Keratinocyte (primary cell): ENCODE measurements around the gene CGGBP1. TPM values are rescaled to one million over a fixed set of nuclear protein-coding genes. Genes with fewer than 3 reads are reported as not detected.

ENCODE experiments used
- DNase-seq: peaks from one replicate; pipeline ENCODE4 v3.0.0-alpha.2; 2011; ENCODE audit warnings: low read depth, missing footprints, low spot score
- FAIRE-seq: peaks from 2 replicates; lab custom pipeline; 2011; peaks lifted over from hg19 to GRCh38; lab: Jason Lieb, UNC
- H2AFZ ChIP-seq: 2 replicates; pipeline ENCODE4 v1.6.0; 2012; ENCODE audit warnings: low read length, control low read depth, inconsistent platforms; ENCODE audit not compliant: control insufficient read depth
- H3K27ac ChIP-seq: 2 replicates; pipeline ENCODE4 v1.5.1; 2011; ENCODE audit warnings: low read length; ENCODE audit not compliant: control insufficient read depth, insufficient read depth
- H3K27me3 ChIP-seq: 3 replicates; pipeline ENCODE4 v1.6.0; 2011; ENCODE audit warnings: low read length; ENCODE audit not compliant: control insufficient read depth, insufficient read depth; ENCODE audit errors: extremely low read depth
- H3K36me3 ChIP-seq, 2 experiments: 2 replicates in 1 of 2; 3 replicates in 1 of 2; pipeline ENCODE4 v1.5.1; 2011; ENCODE audit warnings: low read length in 2 of 2, mild to moderate bottlenecking in 1 of 2; ENCODE audit not compliant: control insufficient read depth in 2 of 2, insufficient read depth in 2 of 2; ENCODE audit errors: extremely low read depth in 1 of 2
- H3K4me1 ChIP-seq: 3 replicates; pipeline ENCODE4 v1.5.1; 2011; ENCODE audit warnings: low read length; ENCODE audit not compliant: control insufficient read depth, insufficient read depth; ENCODE audit errors: extremely low read depth
- H3K4me2 ChIP-seq: 3 replicates; pipeline ENCODE4 v1.6.0; 2011; ENCODE audit warnings: low read depth, low read length; ENCODE audit not compliant: control insufficient read depth, insufficient read depth; ENCODE audit errors: extremely low read depth
- H3K4me3 ChIP-seq, 3 experiments: fragments of 200-600 bp in 1 of 3; sonication (generic) in 1 of 3; 2 replicates in 2 of 3; 3 replicates in 1 of 3; pipeline ENCODE4 v1.5.1; 2011 to 2016; ENCODE audit warnings: low read length in 3 of 3, mild to moderate bottlenecking in 3 of 3, control low read depth in 2 of 3, inconsistent platforms in 1 of 3, low read depth in 1 of 3, mixed read lengths in 1 of 3, mixed run types in 1 of 3, moderate library complexity in 1 of 3; ENCODE audit not compliant: control insufficient read depth in 2 of 3, insufficient read depth in 2 of 3; ENCODE audit errors: extremely low read depth in 1 of 3
- H3K79me2 ChIP-seq: 2 replicates; pipeline ENCODE4 v1.6.0; 2012; ENCODE audit warnings: low read length; ENCODE audit not compliant: control insufficient read depth, insufficient read depth
- H3K9ac ChIP-seq: 3 replicates; pipeline ENCODE4 v1.6.0; 2011; ENCODE audit warnings: low read length; ENCODE audit not compliant: control insufficient read depth, insufficient read depth; ENCODE audit errors: extremely low read depth
- H3K9me1 ChIP-seq: 3 replicates; pipeline ENCODE4 v1.6.0; 2011; ENCODE audit warnings: low read length; ENCODE audit not compliant: control insufficient read depth, insufficient read depth; ENCODE audit errors: extremely low read depth
- H3K9me3 ChIP-seq: 2 replicates; pipeline ENCODE4 v1.5.1; 2012; ENCODE audit warnings: low read depth, low read length; ENCODE audit not compliant: control insufficient read depth
- H4K20me1 ChIP-seq: 3 replicates; pipeline ENCODE4 v1.6.0; 2011; ENCODE audit warnings: low read length; ENCODE audit not compliant: control insufficient read depth, insufficient read depth; ENCODE audit errors: extremely low read depth
- EZH2 ChIP-seq: IDR thresholded peaks from one replicate; pipeline ENCODE4 v1.6.1; 2012; ENCODE audit warnings: inconsistent platforms, mild to moderate bottlenecking, low read length, moderate library complexity
- dilution Hi-C: fragments of 300-500 bp; cut with MboI; formaldehyde crosslinking; loops from one replicate; pipeline ENCODE4 v1.7.0; 2020; ENCODE audit warnings: low sequenced_read_pairs; ENCODE audit not compliant: extremely low pct_ligation_motif_present
- polyA plus RNA-seq, 5 experiments: library from polyadenylated mRNA; depleted of rRNA in 3 of 5; stranded (reverse) in 3 of 5; stranded (forward) in 1 of 5; unstranded in 1 of 5; fragments of >200 nt; gene quantifications; 1 replicate in 1 of 5; 2 replicates in 3 of 5; 3 replicates in 1 of 5; pipeline versions ENCODE4 v1.2.1 to v1.2.3, GENCODE V29; 2011 to 2012; ENCODE audit warnings: missing spikeins in 2 of 5, low read depth in 1 of 5, low replicate concordance in 1 of 5
- TF ChIP-seq, protein P1 (sequence below), 3 experiments: IDR thresholded peaks in 1 of 3; conservative IDR thresholded peaks in 1 of 3; optimal IDR thresholded peaks in 1 of 3; 2 replicates in 2 of 3; 3 replicates in 1 of 3; pipeline versions ENCODE3 to v1.5.1; 2011; ENCODE audit warnings: low read length in 3 of 3, mild to moderate bottlenecking in 3 of 3, moderate library complexity in 2 of 3, control low read depth in 1 of 3, inconsistent platforms in 1 of 3; ENCODE audit not compliant: insufficient read depth in 2 of 3; ENCODE audit errors: extremely low read depth in 1 of 3

CGGBP1 gene
- polyA plus RNA-seq, 1 donor (not counting 4 experiments of a cell fraction or from before 2014, with no cell fraction given), result 43.3 TPM

DNA sequence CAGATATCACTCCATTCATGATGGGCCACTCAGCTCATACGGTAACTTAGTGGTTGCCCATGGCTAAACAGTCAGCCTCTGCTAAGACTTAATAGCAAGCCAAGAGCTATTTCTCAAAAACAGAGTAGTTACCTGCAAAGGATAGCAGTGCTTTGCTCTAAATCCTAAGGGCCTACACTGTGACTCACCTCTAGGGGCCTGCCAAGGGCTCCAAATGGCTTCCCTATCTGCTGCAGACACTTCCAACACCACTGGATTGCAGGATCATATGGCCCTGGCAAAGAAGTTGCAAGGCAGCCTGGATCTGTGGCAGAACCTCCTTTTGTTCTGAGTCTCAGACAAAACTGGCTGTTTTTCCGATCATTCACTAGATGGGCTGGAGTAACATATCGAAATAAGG lies 17.8 kb downstream of the CGGBP1 start:
- H3K27ac ChIP-seq, result no peak overlapping the region
- no peaks in the 10 kb centered on the region for H3K36me3 ChIP-seq
- H3K4me3 ChIP-seq, result no peak overlapping the region
- DNase-seq (no peak), FAIRE-seq (no peak)
- H2AFZ ChIP-seq, result no peak overlapping the region
- no peaks in the 10 kb centered on the region for H3K79me2 ChIP-seq
- no peaks in the 10 kb centered on the region for H3K27me3 ChIP-seq
- H3K9me3 ChIP-seq, result no peaks in the 10 kb centered on the region
- dilution Hi-C loops, result no loop called here
- H3K9me1 ChIP-seq, result no peaks in the 10 kb centered on the region
- H3K4me2 ChIP-seq, result no peak overlapping the region
- peaks cover 5% of the 10 kb centered on the region for H3K4me1 ChIP-seq
- no peak overlapping the region for H3K9ac ChIP-seq
- TF ChIP-seq, protein P1, sequence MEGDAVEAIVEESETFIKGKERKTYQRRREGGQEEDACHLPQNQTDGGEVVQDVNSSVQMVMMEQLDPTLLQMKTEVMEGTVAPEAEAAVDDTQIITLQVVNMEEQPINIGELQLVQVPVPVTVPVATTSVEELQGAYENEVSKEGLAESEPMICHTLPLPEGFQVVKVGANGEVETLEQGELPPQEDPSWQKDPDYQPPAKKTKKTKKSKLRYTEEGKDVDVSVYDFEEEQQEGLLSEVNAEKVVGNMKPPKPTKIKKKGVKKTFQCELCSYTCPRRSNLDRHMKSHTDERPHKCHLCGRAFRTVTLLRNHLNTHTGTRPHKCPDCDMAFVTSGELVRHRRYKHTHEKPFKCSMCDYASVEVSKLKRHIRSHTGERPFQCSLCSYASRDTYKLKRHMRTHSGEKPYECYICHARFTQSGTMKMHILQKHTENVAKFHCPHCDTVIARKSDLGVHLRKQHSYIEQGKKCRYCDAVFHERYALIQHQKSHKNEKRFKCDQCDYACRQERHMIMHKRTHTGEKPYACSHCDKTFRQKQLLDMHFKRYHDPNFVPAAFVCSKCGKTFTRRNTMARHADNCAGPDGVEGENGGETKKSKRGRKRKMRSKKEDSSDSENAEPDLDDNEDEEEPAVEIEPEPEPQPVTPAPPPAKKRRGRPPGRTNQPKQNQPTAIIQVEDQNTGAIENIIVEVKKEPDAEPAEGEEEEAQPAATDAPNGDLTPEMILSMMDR (optimal IDR thresholded peaks at IDR 0.05 in 1 of 3, IDR thresholded peaks at IDR 0.05 in 1 of 3, conservative IDR thresholded peaks at IDR 0.05 in 1 of 3; ENCODE audit: extremely low read depth in 1 of 3, insufficient read depth in 2 of 3, low read length in 3 of 3), result no peak
- no peak for TF ChIP-seq EZH2
- no peaks in the 10 kb centered on the region for H4K20me1 ChIP-seq

DNA sequence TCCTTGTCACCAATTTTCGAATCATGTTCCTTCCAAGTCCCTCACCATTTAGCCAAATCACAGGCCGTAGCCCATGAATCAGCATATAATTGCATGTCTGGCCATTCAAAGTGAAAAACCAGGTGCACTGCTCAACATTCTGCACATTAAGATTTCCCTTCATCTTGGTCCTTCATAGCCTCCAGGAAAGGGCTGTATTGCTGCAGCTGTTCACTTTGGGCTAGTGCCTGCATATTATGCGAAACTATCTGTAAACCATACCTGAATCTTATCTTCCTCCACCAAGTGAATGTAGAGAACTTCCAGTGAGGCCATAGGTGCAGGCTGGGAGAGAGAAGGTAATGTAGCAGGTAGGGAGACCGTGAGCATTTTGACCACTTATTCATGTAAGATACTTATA lies 18.3 kb downstream of the CGGBP1 start:
- no peaks in the 10 kb centered on the region for H4K20me1 ChIP-seq
- H3K36me3 ChIP-seq, result no peaks in the 10 kb centered on the region
- dilution Hi-C loops, result no loop called here
- H3K9me3 ChIP-seq, result no peaks in the 10 kb centered on the region
- no peak overlapping the region for H3K4me2 ChIP-seq
- DNase-seq (no peak), FAIRE-seq (no peak)
- no peak for TF ChIP-seq EZH2
- TF ChIP-seq, protein P1 (optimal IDR thresholded peaks at IDR 0.05 in 1 of 3, IDR thresholded peaks at IDR 0.05 in 1 of 3, conservative IDR thresholded peaks at IDR 0.05 in 1 of 3; ENCODE audit: extremely low read depth in 1 of 3, insufficient read depth in 2 of 3, low read length in 3 of 3), result no peak
- no peak overlapping the region for H2AFZ ChIP-seq
- no peaks in the 10 kb centered on the region for H3K9me1 ChIP-seq
- no peak overlapping the region for H3K27ac ChIP-seq
- H3K79me2 ChIP-seq, result no peaks in the 10 kb centered on the region
- H3K27me3 ChIP-seq, result no peaks in the 10 kb centered on the region
- no peak overlapping the region for H3K4me3 ChIP-seq
- H3K4me1 ChIP-seq, result peaks cover 5% of the 10 kb centered on the region
- no peak overlapping the region for H3K9ac ChIP-seq
